Stimulated activated effector memory CD8-positive, alpha-beta T cell treated with anti-CD3 and anti-CD28 coated beads, Interleukin-12 subunit alpha, Interleukin-12 subunit beta, amount 100 ng/mL, for 72 hours (primary cell): ENCODE data around the gene GTSE1.
A peak's percentile ranks its signal among the peaks of the same experiment; 100 is the strongest.

Experiments used
- ATAC-seq: fragments of 150-1000 bp; cut with Tn5 transposase; 2 replicates; pipeline ENCODE4 v1.10.0; 2021
- DNase-seq, 2 donors: peaks; one replicate each; pipeline ENCODE4 v3.0.0; 2021 to 2022; ENCODE audit warnings: low spot score in 2 of 2
- H3K27ac Mint-ChIP-seq: one replicate; pipeline ENCODE4 v1.8.0; 2022; ENCODE audit warnings: mild to moderate bottlenecking, mixed read lengths
- H3K36me3 Mint-ChIP-seq: one replicate; pipeline ENCODE4 v1.8.0; 2022; ENCODE audit warnings: mild to moderate bottlenecking, mixed read lengths
- H3K4me1 Mint-ChIP-seq: one replicate; pipeline ENCODE4 v1.8.0; 2022; ENCODE audit warnings: mixed read lengths
- H3K4me3 Mint-ChIP-seq: one replicate; pipeline ENCODE4 v1.8.0; 2022; ENCODE audit warnings: mild to moderate bottlenecking, mixed read lengths
- H3K9me3 Mint-ChIP-seq: one replicate; pipeline ENCODE4 v1.8.0; 2022; ENCODE audit warnings: mixed read lengths

GTSE1 gene

GRCh38 chr22:46286006-46286405, 10.7 kb upstream of the GTSE1 start:
- Mint-ChIP-seq H3K27ac (peak overlapping the region; percentile 52), H3K4me3 (peak overlapping the region; percentile 83), H3K36me3 (peaks cover 84% of the 10 kb centered on the region), H3K9me3 (no peaks in the 10 kb centered on the region), H3K4me1 (peaks cover 47% of the 10 kb centered on the region)
- DNase-seq (no peak), ATAC-seq (no peak)

GRCh38 chr22:46286941-46287872, 9.5 kb upstream of the GTSE1 start:
- H3K4me1 Mint-ChIP-seq, result peaks cover 38% of the 10 kb centered on the region
- no peak for DNase-seq
- H3K4me3 Mint-ChIP-seq, result peak overlapping the region; percentile 83
- H3K9me3 Mint-ChIP-seq, result peaks cover 2% of the 10 kb centered on the region
- H3K27ac Mint-ChIP-seq, result peak overlapping the region; percentile 98
- ATAC-seq, result no peak
- H3K36me3 Mint-ChIP-seq, result peaks cover 81% of the 10 kb centered on the region

- H3K4me1 Mint-ChIP-seq, result peaks cover 38% of the 10 kb centered on the region
- peak in 1 of 2 donors; percentile 77 for DNase-seq
- H3K27ac Mint-ChIP-seq, result peak overlapping the region; percentile 98
- H3K36me3 Mint-ChIP-seq, result peaks cover 83% of the 10 kb centered on the region
- ATAC-seq, result peak; percentile 89
- H3K4me3 Mint-ChIP-seq, result peak overlapping the region; percentile 83
- peaks cover 4% of the 10 kb centered on the region for H3K9me3 Mint-ChIP-seq
Observed at GRCh38 chr22:46287873-46288751, 8.6 kb upstream of the GTSE1 start.

GRCh38 chr22:46288846-46289243, 7.8 kb upstream of the GTSE1 start:
- Mint-ChIP-seq H3K4me1 (peaks cover 41% of the 10 kb centered on the region), H3K36me3 (peaks cover 81% of the 10 kb centered on the region), H3K4me3 (peak overlapping the region; percentile 83), H3K9me3 (peaks cover 4% of the 10 kb centered on the region), H3K27ac (peak overlapping the region; percentile 98)
- ATAC-seq (no peak), DNase-seq (no peak)

DNA sequence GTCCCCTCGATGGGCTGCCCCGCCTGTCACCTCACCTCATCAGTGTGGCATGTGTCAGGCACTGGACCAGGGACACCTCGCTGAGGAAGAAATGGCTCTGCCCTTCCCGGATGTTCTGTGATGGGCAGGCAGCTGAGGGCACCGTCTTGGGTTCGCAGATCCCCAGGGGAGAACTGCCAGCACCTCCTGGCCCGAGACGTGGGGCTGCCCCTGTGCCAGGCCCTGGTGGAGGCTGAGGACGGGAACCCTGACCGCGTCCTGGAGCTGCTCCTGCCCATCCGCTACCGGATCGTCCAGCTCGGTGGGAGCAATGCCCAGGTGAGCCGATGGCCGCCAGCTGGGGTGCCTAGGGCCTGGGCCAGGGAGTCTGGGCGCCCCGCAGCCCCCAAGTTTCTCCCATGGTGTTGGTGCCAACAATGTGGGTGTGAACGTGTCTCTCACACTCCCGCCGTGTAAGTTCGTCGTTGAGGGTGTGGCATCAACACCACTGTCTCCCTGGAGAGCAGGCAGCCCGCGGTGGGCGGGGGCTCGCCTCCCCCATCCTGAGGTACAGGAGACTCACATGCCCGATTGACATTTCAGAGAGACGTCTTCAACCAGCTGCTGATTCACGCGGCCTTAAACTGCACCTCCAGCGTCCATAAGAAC, 7.3 kb upstream of the GTSE1 start:
- H3K4me3 Mint-ChIP-seq, result peak overlapping the region; percentile 83
- H3K27ac Mint-ChIP-seq, result peak overlapping the region; percentile 98
- peaks cover 81% of the 10 kb centered on the region for H3K36me3 Mint-ChIP-seq
- peaks cover 41% of the 10 kb centered on the region for H3K4me1 Mint-ChIP-seq
- ATAC-seq (no peak), DNase-seq (no peak)
- peaks cover 4% of the 10 kb centered on the region for H3K9me3 Mint-ChIP-seq

DNA sequence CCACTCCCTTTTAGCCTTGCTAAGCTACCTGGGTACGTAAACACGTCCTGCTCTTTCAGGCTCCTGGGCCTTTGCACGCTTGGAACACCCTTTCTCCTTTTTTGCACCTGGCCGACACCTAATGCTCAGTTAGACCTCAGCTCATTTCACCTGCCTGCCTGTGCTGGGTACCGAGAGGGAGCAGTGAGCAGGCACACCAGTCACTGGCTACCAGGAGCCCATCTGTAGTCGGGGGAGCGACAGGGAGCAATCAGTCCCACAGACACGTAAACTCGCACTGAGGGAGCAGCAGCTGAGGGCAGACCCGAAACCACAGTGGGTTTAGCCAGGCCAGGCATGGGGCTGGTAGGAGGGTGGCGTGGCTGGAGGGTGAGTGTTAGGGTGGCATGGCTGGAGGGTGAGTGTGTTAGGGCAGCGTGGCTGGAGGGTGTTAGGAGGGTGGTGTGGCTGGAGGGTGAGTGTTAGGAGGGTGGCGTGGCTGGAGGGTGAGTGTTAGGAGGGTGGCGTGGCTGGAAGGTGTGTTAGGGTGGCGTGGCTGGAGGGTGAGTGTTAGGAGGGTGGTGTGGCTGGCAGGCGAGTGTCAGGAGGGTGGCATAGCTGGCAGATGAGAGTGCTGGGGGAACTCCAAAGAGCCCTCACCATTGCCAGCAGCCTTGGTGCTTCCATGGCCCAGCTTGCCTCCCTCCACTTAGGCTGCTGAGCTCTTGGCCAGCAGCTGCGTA, 6.4 kb upstream of the GTSE1 start:
- Mint-ChIP-seq H3K4me3 (peak overlapping the region; percentile 83), H3K9me3 (peaks cover 4% of the 10 kb centered on the region), H3K27ac (peak overlapping the region; percentile 98), H3K36me3 (peaks cover 76% of the 10 kb centered on the region), H3K4me1 (peaks cover 44% of the 10 kb centered on the region)
- DNase-seq (no peak), ATAC-seq (peak; percentile 9)

DNA sequence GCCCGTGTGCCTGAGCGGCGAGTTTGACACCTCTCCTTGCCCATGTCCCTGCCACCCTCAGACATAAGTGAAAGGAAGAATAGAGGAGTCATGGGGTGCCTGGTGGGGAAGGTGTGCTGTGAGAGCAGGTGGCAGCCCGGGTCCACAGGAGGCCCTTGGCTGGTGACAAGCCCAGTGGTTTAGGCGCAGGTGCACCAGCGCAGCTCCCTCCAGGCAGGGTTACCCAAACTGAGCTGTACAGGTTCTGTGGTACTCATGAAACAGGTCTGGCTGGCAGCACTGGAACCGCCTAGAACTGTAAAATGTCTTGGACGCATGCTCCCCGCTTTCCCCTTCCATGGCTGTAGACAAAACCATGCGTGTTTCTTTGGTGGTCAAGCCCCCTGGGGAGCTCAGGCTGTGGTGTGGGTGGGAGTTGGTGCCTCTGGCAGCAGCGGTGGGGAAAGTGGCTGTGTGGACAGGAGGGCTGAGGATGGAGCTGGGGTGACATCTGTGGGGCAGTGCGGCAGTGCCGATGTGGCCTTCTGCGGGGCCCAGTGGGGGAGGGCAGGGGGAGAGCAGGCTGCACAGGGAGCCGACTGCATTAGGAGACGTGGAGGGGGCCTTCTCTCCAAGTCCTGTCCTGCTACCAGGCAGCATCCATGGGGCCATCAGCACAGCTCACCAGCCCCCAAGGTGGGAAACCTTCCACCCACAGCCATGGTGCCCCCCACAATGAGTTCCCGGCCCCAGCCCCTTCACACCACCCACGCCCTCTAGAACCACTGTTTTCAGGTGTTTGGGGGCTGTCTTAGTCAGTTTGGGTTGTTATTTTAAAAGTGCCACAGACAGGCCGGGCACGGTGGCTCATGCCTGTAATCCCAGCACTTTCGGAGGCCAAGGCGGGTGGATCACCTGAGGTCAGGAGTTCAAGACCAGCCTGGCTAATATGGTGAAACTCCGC, 5.6 kb upstream of the GTSE1 start:
- no peak for DNase-seq
- Mint-ChIP-seq H3K27ac (peak overlapping the region; percentile 98), H3K4me3 (peak overlapping the region; percentile 83), H3K36me3 (peaks cover 70% of the 10 kb centered on the region), H3K4me1 (peaks cover 52% of the 10 kb centered on the region), H3K9me3 (peaks cover 4% of the 10 kb centered on the region)
- ATAC-seq, result no peak

- Mint-ChIP-seq H3K4me1 (peaks cover 57% of the 10 kb centered on the region), H3K4me3 (no peak overlapping the region), H3K9me3 (peaks cover 4% of the 10 kb centered on the region), H3K36me3 (peaks cover 72% of the 10 kb centered on the region), H3K27ac (peak overlapping the region; percentile 81)
- DNase-seq, result no peak
- ATAC-seq, result no peak
Observed at GRCh38 chr22:46292173-46292572, 4.5 kb upstream of the GTSE1 start.

- H3K4me3 Mint-ChIP-seq, result no peak overlapping the region
- no peak for ATAC-seq
- H3K9me3 Mint-ChIP-seq, result peaks cover 4% of the 10 kb centered on the region
- peaks cover 57% of the 10 kb centered on the region for H3K4me1 Mint-ChIP-seq
- H3K27ac Mint-ChIP-seq, result peak overlapping the region; percentile 81
- DNase-seq, result no peak
- peaks cover 72% of the 10 kb centered on the region for H3K36me3 Mint-ChIP-seq
Observed at GRCh38 chr22:46292732-46293131, 3.9 kb upstream of the GTSE1 start.

DNA sequence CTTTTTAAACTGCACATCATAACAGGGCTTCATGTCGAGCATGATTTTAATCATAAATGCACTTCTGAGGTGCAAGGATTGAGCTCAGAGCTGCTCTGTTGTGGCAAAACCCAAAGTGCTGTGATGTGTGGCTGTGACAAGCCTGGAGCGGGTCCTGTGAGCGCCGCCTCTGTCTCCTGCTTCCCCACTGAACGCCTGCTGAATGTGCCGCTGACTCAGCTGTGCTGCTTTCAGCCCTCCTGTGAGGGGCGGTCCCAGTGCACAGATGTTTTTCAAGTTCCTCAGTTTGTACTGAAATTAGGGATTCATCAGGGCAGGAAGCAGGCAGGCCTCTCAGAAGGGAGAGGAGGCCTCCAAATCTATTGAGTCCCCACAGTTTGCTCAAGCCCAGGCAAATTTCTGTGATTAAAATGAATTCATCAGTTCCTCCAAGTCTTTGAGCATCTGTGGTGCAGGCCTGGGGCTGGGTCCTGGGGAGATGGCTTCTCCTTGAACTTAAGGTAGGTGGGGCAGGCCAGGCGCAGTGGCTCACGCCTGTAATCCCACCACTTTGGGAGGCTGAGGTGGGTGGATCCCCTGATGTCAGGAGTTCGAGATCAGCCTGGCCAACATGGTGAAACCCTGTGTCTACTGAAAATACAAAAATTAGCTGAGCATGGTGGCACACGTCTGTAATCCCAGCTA, 3.0 kb upstream of the GTSE1 start:
- peak overlapping the region; percentile 81 for H3K27ac Mint-ChIP-seq
- ATAC-seq (no peak), DNase-seq (no peak)
- H3K4me3 Mint-ChIP-seq, result no peak overlapping the region
- H3K36me3 Mint-ChIP-seq, result peaks cover 69% of the 10 kb centered on the region
- peaks cover 4% of the 10 kb centered on the region for H3K9me3 Mint-ChIP-seq
- peaks cover 53% of the 10 kb centered on the region for H3K4me1 Mint-ChIP-seq

DNA sequence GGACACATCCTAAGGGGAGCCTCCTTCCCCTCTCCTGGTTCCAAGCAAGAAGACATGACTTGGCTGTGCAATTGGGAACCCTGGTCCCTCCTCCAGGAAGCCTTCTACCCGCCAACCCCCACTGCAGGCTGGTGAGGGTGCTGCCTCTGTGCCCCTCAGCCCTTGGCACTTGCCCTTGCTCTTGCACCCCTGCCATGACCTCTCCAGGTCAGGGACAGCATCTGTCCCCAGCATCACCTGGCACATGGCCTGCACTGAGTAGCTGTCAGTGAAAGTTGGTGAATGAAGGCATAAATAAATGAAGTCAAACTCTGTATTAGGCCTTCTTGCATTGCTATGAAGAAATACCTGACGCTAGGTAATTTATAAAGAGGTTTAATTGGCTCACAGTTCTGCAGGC, 1.9 kb upstream of the GTSE1 start:
- peaks cover 58% of the 10 kb centered on the region for H3K4me1 Mint-ChIP-seq
- no peak for DNase-seq
- peaks cover 4% of the 10 kb centered on the region for H3K9me3 Mint-ChIP-seq
- no peak for ATAC-seq
- peak overlapping the region; percentile 99 for H3K27ac Mint-ChIP-seq
- H3K36me3 Mint-ChIP-seq, result peaks cover 74% of the 10 kb centered on the region
- H3K4me3 Mint-ChIP-seq, result peak overlapping the region; percentile 95

DNA sequence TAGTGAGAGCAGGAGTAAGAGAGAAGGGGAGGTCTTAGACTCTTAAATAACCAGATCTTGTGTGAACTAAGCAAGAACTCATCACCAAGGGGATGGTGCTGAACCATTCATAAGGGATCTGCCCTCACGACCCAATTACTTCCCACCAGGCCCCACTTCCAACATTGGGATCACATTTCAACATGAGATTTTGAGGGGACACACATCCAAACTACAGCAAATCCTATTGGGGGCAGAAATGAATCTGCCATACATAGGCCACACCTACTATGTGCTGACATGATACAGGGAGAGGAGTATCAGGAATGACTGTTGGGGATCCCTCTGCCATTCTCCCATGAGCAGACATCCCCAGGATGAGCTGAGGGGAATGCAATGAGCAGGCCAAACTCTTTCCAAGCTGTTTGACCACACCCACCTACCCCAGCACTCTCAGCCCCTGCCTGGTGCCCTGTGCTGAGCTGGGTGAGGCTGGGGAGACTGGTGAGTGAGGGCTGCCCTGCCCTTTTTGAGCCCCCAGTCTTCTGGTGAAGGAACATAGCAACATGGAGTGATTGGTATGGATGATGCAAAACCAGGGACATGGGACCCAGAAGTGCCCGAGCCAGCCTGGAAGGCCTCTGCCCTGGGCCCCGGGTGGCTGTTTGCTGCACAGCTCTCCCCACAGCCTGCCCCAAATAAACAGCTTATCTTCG, 1.2 kb upstream of the GTSE1 start:
- peaks cover 74% of the 10 kb centered on the region for H3K36me3 Mint-ChIP-seq
- H3K4me3 Mint-ChIP-seq, result peak overlapping the region; percentile 95
- no peak for ATAC-seq
- peak overlapping the region; percentile 99 for H3K27ac Mint-ChIP-seq
- DNase-seq, result no peak
- peaks cover 4% of the 10 kb centered on the region for H3K9me3 Mint-ChIP-seq
- H3K4me1 Mint-ChIP-seq, result peaks cover 52% of the 10 kb centered on the region
